Liver (tissue), 9 donors: Measurements from ENCODE around the gene HRH1. TPM values are rescaled to one million over a fixed set of nuclear protein-coding genes. Genes with fewer than 3 reads are reported as not detected.

Experiments used
- DNase-seq: peaks from one replicate; pipeline ENCODE4 v3.0.0-alpha.2; 2017; ENCODE audit warnings: low spot score
- H3K27ac ChIP-seq, 2 donors: one replicate each; pipeline ENCODE4 v1.7.0; 2013; ENCODE audit warnings: inconsistent platforms in 2 of 2, low read length in 2 of 2, control low read depth in 1 of 2, low read depth in 1 of 2, mild to moderate bottlenecking in 1 of 2
- H3K27me3 ChIP-seq, 4 donors: one replicate each; pipeline versions ENCODE4 v1.6.1 to v1.7.0; 2013; ENCODE audit warnings: low read length in 3 of 4, inconsistent platforms in 1 of 4, mild to moderate bottlenecking in 1 of 4, moderate library complexity in 1 of 4; ENCODE audit not compliant: control insufficient read depth in 4 of 4, insufficient read depth in 4 of 4
- H3K36me3 ChIP-seq, 4 donors: one replicate each; pipeline versions ENCODE4 v1.6.1 to v1.7.0; 2013; ENCODE audit warnings: low read length in 3 of 4, mild to moderate bottlenecking in 3 of 4, low read depth in 1 of 4, moderate library complexity in 1 of 4; ENCODE audit not compliant: control insufficient read depth in 4 of 4, insufficient read depth in 3 of 4
- H3K4me1 ChIP-seq, 4 donors: one replicate each; pipeline versions ENCODE4 v1.6.1 to v1.7.0; 2013; ENCODE audit warnings: low read length in 3 of 4, mild to moderate bottlenecking in 3 of 4, moderate library complexity in 1 of 4; ENCODE audit not compliant: control insufficient read depth in 4 of 4, insufficient read depth in 4 of 4
- H3K4me3 ChIP-seq, 3 donors: one replicate each; pipeline versions ENCODE4 v1.6.1 to v1.7.0; 2013; ENCODE audit warnings: low read length in 3 of 3, control low read depth in 1 of 3, low read depth in 1 of 3, mild to moderate bottlenecking in 1 of 3
- H3K9ac ChIP-seq, 2 donors: one replicate each; pipeline ENCODE4 v1.7.0; 2013; ENCODE audit warnings: low read length in 2 of 2, mild to moderate bottlenecking in 2 of 2, moderate library complexity in 2 of 2, control low read depth in 1 of 2, low read depth in 1 of 2
- H3K9me3 ChIP-seq, 4 donors: one replicate each; pipeline versions ENCODE4 v1.6.1 to v1.7.0; 2013; ENCODE audit warnings: low read length in 3 of 4; ENCODE audit not compliant: control insufficient read depth in 4 of 4
- CTCF ChIP-seq: fragments of 150-350 bp; IDR thresholded peaks from 2 replicates; pipeline ENCODE4 v1.5.1; 2017; ENCODE audit warnings: improper control_type of control experiment, low read depth, low read length; ENCODE audit not compliant: missing input control
- EGR1 ChIP-seq, 2 donors: IDR thresholded peaks; 2 replicates each; pipeline ENCODE4 v1.6.1; 2016 to 2018; ENCODE audit warnings: antibody characterized with exemption in 2 of 2, low read depth in 2 of 2
- FOXA1 ChIP-seq: IDR thresholded peaks from 2 replicates; pipeline ENCODE4 v1.6.1; 2016; ENCODE audit warnings: antibody characterized with exemption
- FOXA2 ChIP-seq: IDR thresholded peaks from 2 replicates; pipeline ENCODE4 v1.6.1; 2016; ENCODE audit warnings: antibody characterized with exemption
- GABPA ChIP-seq, 2 donors: IDR thresholded peaks in 1 of 2; conservative IDR thresholded peaks in 1 of 2; 2 replicates each; pipeline ENCODE4 v1.6.1; 2016; ENCODE audit warnings: antibody characterized with exemption in 2 of 2, mild to moderate bottlenecking in 1 of 2, moderate library complexity in 1 of 2
- HNF4A ChIP-seq, 2 donors: conservative IDR thresholded peaks; 2 replicates each; pipeline ENCODE4 v1.6.1; 2016; ENCODE audit warnings: antibody characterized with exemption in 2 of 2, mild to moderate bottlenecking in 2 of 2
- HNF4G ChIP-seq: IDR thresholded peaks from 2 replicates; pipeline ENCODE4 v1.6.1; 2016; ENCODE audit warnings: antibody characterized with exemption
- JUND ChIP-seq, 2 donors: IDR thresholded peaks; 2 replicates each; pipeline ENCODE4 v1.6.1; 2016; ENCODE audit warnings: antibody characterized with exemption in 2 of 2
- MAX ChIP-seq: IDR thresholded peaks from 2 replicates; pipeline ENCODE4 v1.6.1; 2016; ENCODE audit warnings: antibody characterized with exemption
- RAD21 ChIP-seq, 2 donors: IDR thresholded peaks; 2 replicates each; pipeline ENCODE4 v1.6.1; 2016; ENCODE audit warnings: antibody characterized with exemption in 2 of 2, mild to moderate bottlenecking in 2 of 2
- REST ChIP-seq: IDR thresholded peaks from 2 replicates; pipeline ENCODE4 v1.6.1; 2016; ENCODE audit warnings: antibody characterized with exemption, mild to moderate bottlenecking
- RXRA ChIP-seq, 2 donors: IDR thresholded peaks; 2 replicates each; pipeline ENCODE4 v1.6.1; 2017 to 2018; ENCODE audit warnings: antibody characterized with exemption in 2 of 2, mild to moderate bottlenecking in 1 of 2
- SP1 ChIP-seq: IDR thresholded peaks from 2 replicates; pipeline ENCODE4 v1.6.1; 2018; ENCODE audit warnings: antibody characterized with exemption, mild to moderate bottlenecking
- TAF1 ChIP-seq: conservative IDR thresholded peaks from 2 replicates; pipeline ENCODE4 v1.6.1; 2016; ENCODE audit warnings: antibody characterized with exemption, mild to moderate bottlenecking
- YY1 ChIP-seq: IDR thresholded peaks from 2 replicates; pipeline ENCODE4 v1.6.1; 2016; ENCODE audit warnings: antibody characterized with exemption, mild to moderate bottlenecking
- whole genome bisulfite sequencing: extraction: QIAGEN DNeasy Blood & Tissue Kit; methylation state at CpG from one replicate; pipeline ENCODE4 v1.1.7; 2013; 5-methylcytosine and 5-hydroxymethylcytosine counted together
- polyA plus RNA-seq, 2 donors: library from polyadenylated mRNA; stranded (reverse) in 1 of 2; unstranded in 1 of 2; fragments of 200-250 nt in 1 of 2; fragments of >200 nt in 1 of 2; fragmentation: Nextera tagmentation in 1 of 2; extraction: Ambion mirVana in 1 of 2; gene quantifications; one replicate each; pipeline versions ENCODE4 v1.2.1 to v1.2.3, GENCODE V29; 2013 to 2015
- total RNA-seq, 2 donors: library from RNA; depleted of rRNA; stranded (reverse); fragments of >200 nt; gene quantifications; one replicate each; pipeline ENCODE4 v1.2.3, GENCODE V29; 2014
- TF ChIP-seq, protein P1 (sequence below): IDR thresholded peaks from 2 replicates; pipeline ENCODE4 v1.6.1; 2016; ENCODE audit warnings: antibody characterized with exemption
- TF ChIP-seq, protein P2 (sequence below): IDR thresholded peaks from 2 replicates; pipeline ENCODE4 v1.6.1; 2016; ENCODE audit warnings: antibody characterized with exemption
- donor health status: healthy.
- donor health status: healthy.
- donor health status: healthy.
- donor health status: healthy.
- donor health status: healthy.

HRH1 gene
- total and polyA plus RNA-seq, 4 donors: 0.07 to 1.3 (median 0.31) TPM

GRCh38 chr3:11186318-11186692 lies 32.0 kb downstream of the HRH1 start:
- TF ChIP-seq EGR1 (IDR thresholded peaks at IDR 0.05; ENCODE audit: low read depth in 2 of 2) (no peak), YY1 (no peak), CTCF (no peak), FOXA2 (no peak), HNF4A (conservative IDR thresholded peaks at IDR 0.05) (no peak), REST (no peak), HNF4G (no peak), SP1 (no peak), FOXA1 (no peak), RXRA (IDR thresholded peaks at IDR 0.05) (no peak), TAF1 (no peak), RAD21 (IDR thresholded peaks at IDR 0.05) (no peak), MAX (no peak), GABPA (IDR thresholded peaks at IDR 0.05 in 1 of 2, conservative IDR thresholded peaks at IDR 0.05 in 1 of 2) (no peak), JUND (IDR thresholded peaks at IDR 0.05) (no peak)
- TF ChIP-seq, protein P1, sequence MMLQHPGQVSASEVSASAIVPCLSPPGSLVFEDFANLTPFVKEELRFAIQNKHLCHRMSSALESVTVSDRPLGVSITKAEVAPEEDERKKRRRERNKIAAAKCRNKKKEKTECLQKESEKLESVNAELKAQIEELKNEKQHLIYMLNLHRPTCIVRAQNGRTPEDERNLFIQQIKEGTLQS: no peak
- TF ChIP-seq, protein P2, sequence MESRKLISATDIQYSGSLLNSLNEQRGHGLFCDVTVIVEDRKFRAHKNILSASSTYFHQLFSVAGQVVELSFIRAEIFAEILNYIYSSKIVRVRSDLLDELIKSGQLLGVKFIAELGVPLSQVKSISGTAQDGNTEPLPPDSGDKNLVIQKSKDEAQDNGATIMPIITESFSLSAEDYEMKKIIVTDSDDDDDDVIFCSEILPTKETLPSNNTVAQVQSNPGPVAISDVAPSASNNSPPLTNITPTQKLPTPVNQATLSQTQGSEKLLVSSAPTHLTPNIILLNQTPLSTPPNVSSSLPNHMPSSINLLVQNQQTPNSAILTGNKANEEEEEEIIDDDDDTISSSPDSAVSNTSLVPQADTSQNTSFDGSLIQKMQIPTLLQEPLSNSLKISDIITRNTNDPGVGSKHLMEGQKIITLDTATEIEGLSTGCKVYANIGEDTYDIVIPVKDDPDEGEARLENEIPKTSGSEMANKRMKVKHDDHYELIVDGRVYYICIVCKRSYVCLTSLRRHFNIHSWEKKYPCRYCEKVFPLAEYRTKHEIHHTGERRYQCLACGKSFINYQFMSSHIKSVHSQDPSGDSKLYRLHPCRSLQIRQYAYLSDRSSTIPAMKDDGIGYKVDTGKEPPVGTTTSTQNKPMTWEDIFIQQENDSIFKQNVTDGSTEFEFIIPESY: no peak
- no peak overlapping the region for H3K27ac ChIP-seq
- H3K36me3 ChIP-seq: no peaks in the 10 kb centered on the region
- no peak overlapping the region for H3K4me3 ChIP-seq
- H3K4me1 ChIP-seq: no peaks in the 10 kb centered on the region
- peaks cover 0 to 4% (median 1%) of the 10 kb centered on the region in 4 donors for H3K27me3 ChIP-seq
- 72% methylated on average over 1 of the region's 1 CpG for WGBS
- no peak overlapping the region for H3K9ac ChIP-seq
- no peaks in the 10 kb centered on the region for H3K9me3 ChIP-seq
- DNase-seq: no peak

DNA sequence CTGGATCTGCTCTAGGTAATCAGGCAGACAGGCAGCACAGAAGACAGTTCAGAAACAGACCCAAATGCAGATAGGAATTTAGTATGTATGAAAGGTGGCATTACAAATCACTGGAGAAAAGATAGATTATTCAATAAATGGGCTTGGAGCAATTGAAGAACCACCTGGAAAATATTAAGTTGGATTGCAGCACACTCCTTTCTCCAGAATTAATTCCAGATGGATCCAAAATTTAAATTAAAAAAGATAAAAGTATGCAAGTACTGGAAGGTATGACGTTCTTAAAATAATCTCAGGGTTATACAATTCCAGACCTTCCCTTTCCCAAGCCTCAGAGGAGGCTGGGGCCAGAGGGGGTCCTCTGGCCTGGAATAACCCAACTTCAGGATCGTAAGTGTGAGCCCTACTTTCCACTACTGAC lies 32.5 kb downstream of the HRH1 start:
- Histone ChIP-seq H3K36me3 (no peaks in the 10 kb centered on the region), H3K4me1 (no peaks in the 10 kb centered on the region), H3K9me3 (no peaks in the 10 kb centered on the region), H3K4me3 (no peak overlapping the region), H3K9ac (no peak overlapping the region), H3K27ac (no peak overlapping the region), H3K27me3 (peaks cover 0 to 4% (median 1%) of the 10 kb centered on the region in 4 donors)
- WGBS: 67% methylated on average over 2 of the region's 2 CpGs
- DNase-seq: no peak
- TF ChIP-seq, protein P1: no peak
- TF ChIP-seq FOXA1 (no peak), CTCF (no peak), EGR1 (IDR thresholded peaks at IDR 0.05; ENCODE audit: low read depth in 2 of 2) (no peak), RXRA (IDR thresholded peaks at IDR 0.05) (no peak), RAD21 (IDR thresholded peaks at IDR 0.05) (no peak), TAF1 (no peak)
